A549 (cell line): ENCODE results near the gene TSTD1.

Source experiments
- ATOH8 ChIP-seq: fragments of 250-450 bp; sonication (Bioruptor Pico); IDR thresholded peaks from 2 replicates; pipeline ENCODE4 v1.5.0; 2020; ENCODE audit warnings: low read depth, mild to moderate bottlenecking, moderate library complexity
- CBX2 ChIP-seq: fragments of 200-600 bp; sonication (generic); IDR thresholded peaks from 2 replicates; pipeline ENCODE4 v1.6.1; 2016; ENCODE audit warnings: low read depth, mild to moderate bottlenecking, borderline replicate concordance
- CTCF ChIP-seq: fragments of >200 bp; sonication (Bioruptor Twin); formaldehyde crosslinking; IDR thresholded peaks from 3 replicates; pipeline ENCODE4 v1.5.1; 2016
- EHMT2 ChIP-seq: fragments of 200-600 bp; sonication (generic); IDR thresholded peaks from 2 replicates; pipeline ENCODE4 v1.6.1; 2016; ENCODE audit warnings: antibody characterized with exemption, low read depth, mild to moderate bottlenecking, moderate library complexity
- EP300 ChIP-seq, 2 experiments: fragments of >200 bp; sonication (Bioruptor Twin); formaldehyde crosslinking; IDR thresholded peaks; 2 replicates in 1 of 2; 3 replicates in 1 of 2; pipeline ENCODE4 v1.6.1; 2016 to 2017
- GATA3 ChIP-seq: IDR thresholded peaks from 2 replicates; pipeline ENCODE4 v1.6.1; 2012; ENCODE audit warnings: borderline replicate concordance
- HOXB13 ChIP-seq: fragments of 250-450 bp; sonication (Bioruptor Pico); IDR thresholded peaks from 2 replicates; pipeline ENCODE4 v1.5.0; 2020; ENCODE audit warnings: low read depth, mild to moderate bottlenecking, moderate library complexity
- MAX ChIP-seq: IDR thresholded peaks from 2 replicates; pipeline ENCODE4 v1.6.1; 2012
- MAZ ChIP-seq: fragments of 150-350 bp; IDR thresholded peaks from 2 replicates; pipeline ENCODE4 v1.6.1; 2014; ENCODE audit warnings: antibody characterized with exemption, low read depth, low read length, borderline replicate concordance
- MYC ChIP-seq: IDR thresholded peaks from 2 replicates; pipeline ENCODE4 v1.6.1; 2012; ENCODE audit warnings: mild to moderate bottlenecking, inconsistent platforms, low read length, improper control_type of control experiment, borderline replicate concordance
- POLR2A ChIP-seq: IDR thresholded peaks from 2 replicates; pipeline ENCODE4 v1.6.1; 2012; ENCODE audit warnings: mild to moderate bottlenecking, low read length
- RFX5 ChIP-seq: fragments of 450-650 bp; IDR thresholded peaks from 2 replicates; pipeline ENCODE4 v1.7.1; 2014; ENCODE audit warnings: antibody characterized with exemption, mild to moderate bottlenecking, moderate library complexity
- ZNF302 ChIP-seq: fragments of 250-450 bp; sonication (Bioruptor Pico); IDR thresholded peaks from 2 replicates; pipeline ENCODE4 v1.9.0; 2021; ENCODE audit warnings: inconsistent platforms, mild to moderate bottlenecking, moderate library complexity

- TF ChIP-seq CTCF = no peak
- TF ChIP-seq EHMT2 = no peak
- TF ChIP-seq RFX5 = no peak
- no peak for TF ChIP-seq EP300 (IDR thresholded peaks at IDR 0.05)
- TF ChIP-seq HOXB13 (CRISPR knock-in tag) = no peak
- no peak for TF ChIP-seq MAZ
- no peak for TF ChIP-seq ATOH8
- no peak for TF ChIP-seq POLR2A
- TF ChIP-seq MYC = no peak
- TF ChIP-seq ZNF302 (CRISPR knock-in tag) = no peak
- TF ChIP-seq GATA3 = no peak
- no peak for TF ChIP-seq CBX2
- TF ChIP-seq MAX = no peak
Observed at GRCh38 chr1:161019751-161020495, 18.8 kb downstream of the TSTD1 start.
